GM04503 (cell line): Measurements from ENCODE around the gene AP2A2.
"Not testable (repeated sequence)": the region's sequence is repeated elsewhere in the genome, so short reads cannot be mapped to it uniquely, and the experiment has no call there.

ENCODE experiments used
- DNase-seq: peaks from one replicate; pipeline ENCODE4 v3.0.0-alpha.2; 2012; ENCODE audit warnings: low read depth

Gene AP2A2

GRCh38 chr11:975376-975775, 49.7 kb downstream of the AP2A2 start:
- not testable (repeated sequence) for DNase-seq

GRCh38 chr11:975827-976226, 50.2 kb downstream of the AP2A2 start:
- DNase-seq = no peak

- DNase-seq = peak; percentile 28
These were observed 50.9 kb downstream of the AP2A2 start for GRCh38 chr11:976431-977160.

GRCh38 chr11:977830-978720, 52.4 kb downstream of the AP2A2 start:
- DNase-seq = no peak

- DNase-seq = no peak
These were observed 53.1 kb downstream of the AP2A2 start for GRCh38 chr11:978781-979180.

GRCh38 chr11:980438-981357, 55.0 kb downstream of the AP2A2 start:
- no peak for DNase-seq

- no peak for DNase-seq
These were observed 56.1 kb downstream of the AP2A2 start for GRCh38 chr11:981764-982163.

- no peak for DNase-seq
These were observed 58.9 kb downstream of the AP2A2 start for GRCh38 chr11:984546-984945.

- DNase-seq = no peak
These were observed 59.7 kb downstream of the AP2A2 start for GRCh38 chr11:985406-985805.

- no peak for DNase-seq
These were observed 60.2 kb downstream of the AP2A2 start for GRCh38 chr11:985848-986247.

GRCh38 chr11:986270-986951, 60.7 kb downstream of the AP2A2 start:
- DNase-seq = no peak

GRCh38 chr11:986952-987305, 61.3 kb downstream of the AP2A2 start:
- DNase-seq = no peak

GRCh38 chr11:987671-988070, 62.0 kb downstream of the AP2A2 start:
- no peak for DNase-seq

- DNase-seq = no peak
These were observed 64.4 kb downstream of the AP2A2 start for GRCh38 chr11:990101-990500.

GRCh38 chr11:991034-991433, 65.4 kb downstream of the AP2A2 start:
- no peak for DNase-seq

GRCh38 chr11:991711-992307, 66.1 kb downstream of the AP2A2 start:
- DNase-seq = no peak

GRCh38 chr11:992577-992976, 66.9 kb downstream of the AP2A2 start:
- no peak for DNase-seq

GRCh38 chr11:993632-994167, 68.0 kb downstream of the AP2A2 start:
- no peak for DNase-seq

GRCh38 chr11:995044-995751, 69.5 kb downstream of the AP2A2 start:
- DNase-seq = no peak

- DNase-seq = no peak
These were observed 70.2 kb downstream of the AP2A2 start for GRCh38 chr11:995752-996420.
